Measurements from ENCODE around the gene TRAPPC6A. TPM values are rescaled to one million over a fixed set of nuclear protein-coding genes. Genes with fewer than 3 reads are reported as not detected.

TRAPPC6A gene
- total RNA-seq, 4 donors from 2014 or later = 18.4 to 29.2 (median 24.8) TPM

DNA sequence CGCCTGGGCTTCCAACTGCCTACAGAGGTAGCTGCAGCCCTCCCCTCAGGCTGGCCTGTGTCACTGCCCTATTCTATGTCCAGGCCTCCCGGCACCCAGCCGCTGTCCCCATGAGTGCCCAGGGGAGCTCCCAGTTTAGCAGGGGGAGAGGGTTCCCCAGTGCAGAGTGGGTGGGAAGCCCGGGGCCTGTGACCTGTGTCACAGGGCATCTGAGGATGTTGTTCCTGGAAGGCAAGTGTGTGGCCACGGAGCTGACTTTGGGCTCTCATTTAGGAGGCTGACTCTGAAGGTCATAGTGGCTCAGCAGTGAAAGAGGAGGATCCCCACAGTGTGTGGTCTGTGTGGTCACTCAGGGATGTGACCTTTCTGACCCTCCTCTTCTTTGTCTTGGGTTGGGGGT lies 59.9 kb downstream of the TRAPPC6A start:
- intact Hi-C loops (cut with DNase I; ENCODE audit: low total_unique reads) (no loop called here), in situ Hi-C loops (cut with MboI; ENCODE audit: low sequenced_read_pairs in 4 of 4) (no loop called here)
- TF ChIP-seq, protein P1, sequence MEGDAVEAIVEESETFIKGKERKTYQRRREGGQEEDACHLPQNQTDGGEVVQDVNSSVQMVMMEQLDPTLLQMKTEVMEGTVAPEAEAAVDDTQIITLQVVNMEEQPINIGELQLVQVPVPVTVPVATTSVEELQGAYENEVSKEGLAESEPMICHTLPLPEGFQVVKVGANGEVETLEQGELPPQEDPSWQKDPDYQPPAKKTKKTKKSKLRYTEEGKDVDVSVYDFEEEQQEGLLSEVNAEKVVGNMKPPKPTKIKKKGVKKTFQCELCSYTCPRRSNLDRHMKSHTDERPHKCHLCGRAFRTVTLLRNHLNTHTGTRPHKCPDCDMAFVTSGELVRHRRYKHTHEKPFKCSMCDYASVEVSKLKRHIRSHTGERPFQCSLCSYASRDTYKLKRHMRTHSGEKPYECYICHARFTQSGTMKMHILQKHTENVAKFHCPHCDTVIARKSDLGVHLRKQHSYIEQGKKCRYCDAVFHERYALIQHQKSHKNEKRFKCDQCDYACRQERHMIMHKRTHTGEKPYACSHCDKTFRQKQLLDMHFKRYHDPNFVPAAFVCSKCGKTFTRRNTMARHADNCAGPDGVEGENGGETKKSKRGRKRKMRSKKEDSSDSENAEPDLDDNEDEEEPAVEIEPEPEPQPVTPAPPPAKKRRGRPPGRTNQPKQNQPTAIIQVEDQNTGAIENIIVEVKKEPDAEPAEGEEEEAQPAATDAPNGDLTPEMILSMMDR (IDR thresholded peaks at IDR 0.05 in 4 of 5, conservative IDR thresholded peaks at IDR 0.05 in 1 of 5) = no peak
- no peak for TF ChIP-seq POLR2A (IDR thresholded peaks at IDR 0.05)
- H3K36me3 ChIP-seq = no peaks in the 10 kb centered on the region
- H3K27me3 ChIP-seq = no peaks in the 10 kb centered on the region
- peaks cover 40 to 46% of the 10 kb centered on the region in 2 donors for H3K4me1 ChIP-seq
- peak overlapping the region; percentile 41 to 74 (median 50) for H3K27ac ChIP-seq
- ATAC-seq = no peak
- no peak overlapping the region for H3K4me3 ChIP-seq
- no peak for DNase-seq
- no peaks in the 10 kb centered on the region for H3K9me3 ChIP-seq

DNA sequence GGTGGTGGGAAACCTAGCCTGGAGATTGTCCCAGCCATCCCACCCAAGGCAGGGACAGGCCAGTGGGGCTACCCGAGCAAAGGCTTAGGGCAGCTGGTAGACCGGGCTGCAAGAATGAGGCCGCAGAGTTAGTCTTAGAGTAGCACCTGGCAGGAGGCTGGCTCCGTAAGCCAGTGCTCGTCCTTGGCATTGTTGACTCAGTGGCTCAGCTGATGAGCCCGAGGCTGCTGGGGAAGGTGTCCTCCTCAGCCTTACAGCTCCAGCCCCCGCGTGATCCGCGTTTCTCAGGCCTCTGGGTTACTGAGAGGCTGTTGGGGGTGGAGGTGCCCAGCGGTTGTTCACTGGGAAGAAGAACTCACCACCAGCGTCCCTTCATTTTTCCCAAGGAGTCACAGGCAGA lies 60.4 kb downstream of the TRAPPC6A start:
- DNase-seq = no peak
- no peaks in the 10 kb centered on the region for H3K9me3 ChIP-seq
- no peak overlapping the region for H3K4me3 ChIP-seq
- in situ Hi-C loops (cut with MboI; ENCODE audit: low sequenced_read_pairs in 4 of 4) = no loop called here
- H3K27ac ChIP-seq = peak overlapping the region in 3 of 4 donors; percentile 43 to 74 (median 56)
- peaks cover 40 to 46% of the 10 kb centered on the region in 2 donors for H3K4me1 ChIP-seq
- no peak for ATAC-seq
- intact Hi-C loops (cut with DNase I; ENCODE audit: low total_unique reads) = no loop called here
- H3K27me3 ChIP-seq = no peaks in the 10 kb centered on the region
- H3K36me3 ChIP-seq = no peaks in the 10 kb centered on the region
- no peak for TF ChIP-seq POLR2A (IDR thresholded peaks at IDR 0.05)
- TF ChIP-seq, protein P1 (IDR thresholded peaks at IDR 0.05 in 4 of 5, conservative IDR thresholded peaks at IDR 0.05 in 1 of 5) = no peak

DNA sequence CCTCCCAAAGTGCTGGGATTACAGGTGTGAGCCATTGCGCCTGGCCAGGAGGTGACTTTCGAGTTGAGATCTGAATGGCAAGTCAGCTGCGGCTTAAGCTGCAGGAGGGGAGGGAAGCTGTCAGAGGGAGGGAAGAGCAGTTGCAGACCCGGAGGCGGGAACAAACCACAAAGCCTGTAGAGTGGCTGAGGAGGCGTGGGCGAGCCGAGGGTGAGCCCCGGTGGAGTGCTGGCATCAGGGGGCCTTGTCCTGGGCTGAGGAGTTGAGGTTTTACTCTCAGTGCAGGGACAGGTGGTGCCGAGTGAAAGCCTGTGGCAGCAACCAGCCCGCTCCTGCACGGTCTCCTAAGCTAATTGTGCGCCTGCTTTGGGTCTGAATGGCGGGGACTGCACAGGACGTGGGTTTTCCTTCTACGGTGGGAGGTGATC lies 60.9 kb downstream of the TRAPPC6A start:
- in situ Hi-C loops (cut with MboI; ENCODE audit: low sequenced_read_pairs in 4 of 4) = no loop called here

GRCh38 chr19:45115809-45116615 lies 62.0 kb downstream of the TRAPPC6A start:
- H3K4me3 ChIP-seq = no peak overlapping the region
- peak overlapping the region; percentile 68 to 86 (median 79) for H3K27ac ChIP-seq

More for the DNA sequence above, 60.9 kb downstream of the TRAPPC6A start:
- TF ChIP-seq, protein P1 (IDR thresholded peaks at IDR 0.05 in 4 of 5, conservative IDR thresholded peaks at IDR 0.05 in 1 of 5) = no peak
- TF ChIP-seq POLR2A (IDR thresholded peaks at IDR 0.05) = no peak
- no peaks in the 10 kb centered on the region for H3K9me3 ChIP-seq
- DNase-seq (no peak), ATAC-seq (no peak)
- intact Hi-C loops (cut with DNase I; ENCODE audit: low total_unique reads) = no loop called here
- H3K4me1 ChIP-seq = peaks cover 40 to 46% of the 10 kb centered on the region in 2 donors
- H3K4me3 ChIP-seq = no peak overlapping the region
- H3K27me3 ChIP-seq = no peaks in the 10 kb centered on the region
- no peaks in the 10 kb centered on the region for H3K36me3 ChIP-seq
- peak overlapping the region in 2 of 4 donors; percentile 43 to 74 for H3K27ac ChIP-seq

More at GRCh38 chr19:45115809-45116615, 62.0 kb downstream of the TRAPPC6A start:
- Histone ChIP-seq H3K36me3 (no peaks in the 10 kb centered on the region), H3K4me1 (peaks cover 40 to 46% of the 10 kb centered on the region in 2 donors), H3K9me3 (no peaks in the 10 kb centered on the region), H3K27me3 (no peaks in the 10 kb centered on the region)
- TF ChIP-seq, protein P1 (IDR thresholded peaks at IDR 0.05 in 4 of 5, conservative IDR thresholded peaks at IDR 0.05 in 1 of 5) = no peak
- TF ChIP-seq POLR2A (IDR thresholded peaks at IDR 0.05) = no peak
- intact Hi-C loops (cut with DNase I; ENCODE audit: low total_unique reads) = no loop called here
- DNase-seq = peak; percentile 67 to 85
- peak; percentile 95 to 98 for ATAC-seq
- in situ Hi-C loops (cut with MboI; ENCODE audit: low sequenced_read_pairs in 4 of 4) = no loop called here
